IMR-90 (cell line): Measurements from ENCODE around the gene LRRFIP1. TPM values are rescaled to one million over a fixed set of nuclear protein-coding genes. Genes with fewer than 3 reads are reported as not detected.

Experiments
- ATAC-seq: fragments of 200-7000 bp; cut with Tn5 transposase; 2 replicates; pipeline ENCODE4 v1.9.1; 2020; ENCODE audit warnings: low read depth, mild to moderate bottlenecking, moderate library complexity
- BruUV-seq: library from RNA; stranded (reverse); fragments of 400-500 nt; replicated peaks from 2 replicates; lab custom pipeline; 2021; lab: Mats Ljungman, UMichigan
- CTCF ChIA-PET: fragments of 300-600 bp; formaldehyde crosslinking; extraction: SDS; loops from one replicate; lab custom pipeline; 2021; ENCODE audit warnings: antibody characterized with exemption; lab: Yijun Ruan, JAX
- POLR2A ChIA-PET: fragments of 300-600 bp; sonication (Branson Sonifier 250); formaldehyde crosslinking; loops from one replicate; lab custom pipeline; 2022; ENCODE audit warnings: antibody characterized with exemption; ENCODE audit not compliant: unreplicated experiment; lab: Charles Lee
- DNase-seq: peaks from one replicate; pipeline ENCODE4 v3.0.0; 2013
- H2AFZ ChIP-seq: replicated peaks from 2 replicates; pipeline ENCODE3; 2013; ENCODE audit warnings: low read length, mild to moderate bottlenecking; ENCODE audit not compliant: poor library complexity
- H2AK5ac ChIP-seq: 2 replicates; pipeline ENCODE4 v1.6.1; 2013; ENCODE audit warnings: low read depth, low read length, inconsistent platforms
- H2AK9ac ChIP-seq: replicated peaks from 2 replicates; pipeline ENCODE3; 2013; ENCODE audit warnings: mild to moderate bottlenecking, low read depth, low read length, moderate library complexity; ENCODE audit not compliant: poor library complexity
- H2BK120ac ChIP-seq: 2 replicates; pipeline ENCODE4 v1.6.1; 2013; ENCODE audit warnings: low read depth, low read length, inconsistent platforms
- H2BK15ac ChIP-seq: 3 replicates; pipeline ENCODE4 v1.6.1; 2013; ENCODE audit warnings: low read depth, low read length, inconsistent platforms
- H2BK20ac ChIP-seq: 2 replicates; pipeline ENCODE4 v1.6.1; 2013; ENCODE audit warnings: low read depth, mild to moderate bottlenecking, inconsistent platforms, low read length, moderate library complexity
- H2BK5ac ChIP-seq: 2 replicates; pipeline ENCODE4 v1.6.1; 2013; ENCODE audit warnings: mild to moderate bottlenecking, low read depth, low read length, inconsistent platforms; ENCODE audit not compliant: poor library complexity, severe bottlenecking
- H3K14ac ChIP-seq: replicated peaks from 2 replicates; pipeline ENCODE4 v1.6.1; 2013; ENCODE audit warnings: low read depth, low read length, inconsistent platforms
- H3K18ac ChIP-seq: 2 replicates; pipeline ENCODE4 v1.6.1; 2013; ENCODE audit warnings: low read depth, low read length, control low read depth
- H3K23ac ChIP-seq: 2 replicates; pipeline ENCODE4 v1.6.1; 2013; ENCODE audit warnings: low read depth, low read length, inconsistent platforms
- H3K27ac ChIP-seq: 2 replicates; pipeline ENCODE4 v1.5.1; 2013; ENCODE audit warnings: mild to moderate bottlenecking, control low read depth, low read length; ENCODE audit not compliant: insufficient read depth
- H3K27me3 ChIP-seq: 2 replicates; pipeline ENCODE4 v1.6.1; 2013; ENCODE audit warnings: low read length; ENCODE audit not compliant: control insufficient read depth, insufficient read depth
- H3K36me3 ChIP-seq: 2 replicates; pipeline ENCODE4 v1.6.1; 2013; ENCODE audit warnings: low read length, mixed read lengths; ENCODE audit not compliant: control insufficient read depth, insufficient read depth
- H3K4ac ChIP-seq: 2 replicates; pipeline ENCODE4 v1.6.1; 2013; ENCODE audit warnings: low read depth, low read length, inconsistent platforms
- H3K4me1 ChIP-seq: 2 replicates; pipeline ENCODE4 v1.6.1; 2013; ENCODE audit warnings: low read length, mixed read lengths; ENCODE audit not compliant: control insufficient read depth, insufficient read depth
- H3K4me2 ChIP-seq: 2 replicates; pipeline ENCODE4 v1.6.1; 2013; ENCODE audit warnings: low read depth, mild to moderate bottlenecking, control low read depth, low read length, moderate library complexity
- H3K4me3 ChIP-seq: 2 replicates; pipeline ENCODE4 v1.5.1; 2013; ENCODE audit warnings: low read depth, mild to moderate bottlenecking, control low read depth, low read length, moderate library complexity; ENCODE audit not compliant: insufficient read depth
- H3K56ac ChIP-seq: 2 replicates; pipeline ENCODE4 v1.6.1; 2013; ENCODE audit warnings: low read length, inconsistent platforms; ENCODE audit not compliant: insufficient read depth; ENCODE audit errors: extremely low read depth
- H3K79me1 ChIP-seq, 2 experiments: 2 replicates each; pipeline ENCODE4 v1.6.1; 2013; ENCODE audit warnings: low read length in 2 of 2, inconsistent platforms in 1 of 2, low read depth in 1 of 2
- H3K9ac ChIP-seq: 2 replicates; pipeline ENCODE4 v1.6.1; 2013; ENCODE audit warnings: low read depth, low read length, control low read depth
- H3K9me1 ChIP-seq: 2 replicates; pipeline ENCODE4 v1.6.1; 2013; ENCODE audit warnings: low read length, inconsistent platforms; ENCODE audit not compliant: insufficient read depth
- H3K9me3 ChIP-seq: 2 replicates; pipeline ENCODE4 v1.6.1; 2013; ENCODE audit warnings: low read length; ENCODE audit not compliant: control insufficient read depth, insufficient read depth
- H4K20me1 ChIP-seq: 2 replicates; pipeline ENCODE4 v1.6.1; 2013; ENCODE audit warnings: low read length, inconsistent platforms; ENCODE audit not compliant: insufficient read depth
- H4K5ac ChIP-seq: 2 replicates; pipeline ENCODE4 v1.6.1; 2013; ENCODE audit warnings: mild to moderate bottlenecking, low read depth, low read length, control low read depth
- H4K8ac ChIP-seq, 2 experiments: 2 replicates each; pipeline ENCODE4 v1.6.1; 2013; ENCODE audit warnings: low read depth in 2 of 2, low read length in 2 of 2, control low read depth in 1 of 2, inconsistent platforms in 1 of 2
- H4K91ac ChIP-seq: 2 replicates; pipeline ENCODE4 v1.6.1; 2013; ENCODE audit warnings: low read depth, low read length, inconsistent platforms; ENCODE audit not compliant: insufficient read depth
- MAFK ChIP-seq: IDR thresholded peaks from 2 replicates; pipeline ENCODE4 v1.6.1; 2012; ENCODE audit warnings: low read depth, low read length, improper control_type of control experiment
- MAZ ChIP-seq: IDR thresholded peaks from 2 replicates; pipeline ENCODE4 v1.6.1; 2012; ENCODE audit warnings: low read depth, mild to moderate bottlenecking, low read length, improper control_type of control experiment, moderate library complexity, borderline replicate concordance
- MXI1 ChIP-seq: IDR thresholded peaks from 2 replicates; pipeline ENCODE4 v1.6.1; 2012; ENCODE audit warnings: low read depth, mild to moderate bottlenecking, low read length, moderate library complexity, borderline replicate concordance
- POLR2A ChIP-seq: IDR thresholded peaks from 2 replicates; pipeline ENCODE4 v1.6.1; 2012; ENCODE audit warnings: mild to moderate bottlenecking, low read depth, low read length
- RAD21 ChIP-seq: IDR thresholded peaks from 2 replicates; pipeline ENCODE4 v1.6.1; 2012; ENCODE audit warnings: low read length, improper control_type of control experiment
- RCOR1 ChIP-seq: IDR thresholded peaks from 2 replicates; pipeline ENCODE4 v1.6.1; 2012; ENCODE audit warnings: mild to moderate bottlenecking, low read length, improper control_type of control experiment; ENCODE audit not compliant: insufficient replicate concordance
- RFX5 ChIP-seq: IDR thresholded peaks from 2 replicates; pipeline ENCODE4 v1.8.0; 2012; ENCODE audit warnings: low read depth, mild to moderate bottlenecking, low read length, moderate library complexity
- SMC3 ChIP-seq: fragments of 150-350 bp; IDR thresholded peaks from 2 replicates; pipeline ENCODE4 v1.6.1; 2016; ENCODE audit warnings: low read depth, mild to moderate bottlenecking, antibody characterized with exemption, low read length, moderate library complexity
- USF2 ChIP-seq: fragments of 150-350 bp; IDR thresholded peaks from 2 replicates; pipeline ENCODE4 v1.6.1; 2017; ENCODE audit warnings: mild to moderate bottlenecking, antibody characterized with exemption, low read length, low read depth
- WGBS, 2 experiments: methylation state at CpG; one replicate each; pipeline versions ENCODE4 v1.1.5 to v1.1.7; 2013; ENCODE audit warnings: missing lambda C conversion rate in 2 of 2; ENCODE audit not compliant: insufficient read length in 1 of 2; ENCODE audit errors: extremely low coverage in 2 of 2; 5-methylcytosine and 5-hydroxymethylcytosine counted together
- dilution Hi-C: fragments of 300-500 bp; cut with HindIII; formaldehyde crosslinking; loops from one replicate; pipeline ENCODE4 v1.14.3; 2018; ENCODE audit warnings: low sequenced_read_pairs; ENCODE audit not compliant: unreplicated experiment
- in situ Hi-C: fragments of 300-500 bp; cut with MboI; formaldehyde crosslinking; loops from 3 replicates; pipeline ENCODE4 v1.14.3; 2019; ENCODE audit warnings: low sequenced_read_pairs, inconsistent platforms, mixed read lengths
- intact Hi-C: fragments of 100-400 bp; cut with micrococcal nuclease; formaldehyde crosslinking; loops from 2 replicates; pipeline ENCODE4 v1.10.0; 2022
- polyA plus RNA-seq, 3 experiments: library from polyadenylated mRNA; depleted of rRNA; stranded (reverse); fragments of >200 nt; gene quantifications; 2 replicates each; pipeline ENCODE4 v1.2.3, GENCODE V29; 2012; ENCODE audit warnings: low replicate concordance in 1 of 3
- total RNA-seq: library from RNA; depleted of rRNA; stranded (reverse); fragments of >200 nt; gene quantifications from 2 replicates; pipeline ENCODE4 v1.2.3, GENCODE V29; 2012
- TF ChIP-seq, protein P1 (sequence below): conservative IDR thresholded peaks from 2 replicates; pipeline ENCODE4 v1.5.1; 2012; ENCODE audit warnings: mild to moderate bottlenecking, low read depth, low read length, improper control_type of control experiment

LRRFIP1 gene
- total and polyA plus RNA-seq, 2 of the 4 experiments (the other 2 are of a cell fraction): 52.2 to 54.4 TPM

DNA sequence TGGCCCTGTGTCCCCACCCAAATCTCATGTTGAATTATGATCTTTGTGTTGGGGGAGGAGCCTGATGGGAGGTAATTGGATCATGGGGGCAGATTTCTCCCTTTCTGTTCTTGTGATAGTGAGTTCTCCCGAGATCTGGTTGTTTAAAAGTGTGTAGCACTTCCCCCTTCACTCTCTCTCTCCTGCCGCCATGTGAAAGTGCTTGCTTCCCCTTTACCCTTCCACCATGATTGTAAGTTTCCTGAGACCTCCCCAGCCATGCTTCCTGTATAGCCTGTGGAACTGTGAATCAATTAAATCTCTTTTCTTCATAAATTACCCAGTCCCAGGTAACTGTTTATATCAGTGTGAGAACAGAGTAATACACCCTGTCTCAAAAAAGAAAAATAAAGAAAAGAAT is 25.5 kb downstream of the LRRFIP1 start:
- Histone ChIP-seq H4K91ac (no peak overlapping the region), H3K27ac (no peak overlapping the region), H2BK120ac (no peak overlapping the region), H3K4ac (no peak overlapping the region), H3K4me1 (no peaks in the 10 kb centered on the region), H3K4me2 (no peak overlapping the region), H4K5ac (no peak overlapping the region), H2BK15ac (no peak overlapping the region), H3K14ac (no peak overlapping the region), H3K36me3 (peaks cover 5% of the 10 kb centered on the region; the same call in 1 of the 2 replicates), H3K9me3 (peaks cover 5% of the 10 kb centered on the region), H2BK5ac (no peak overlapping the region), H4K20me1 (peaks cover 22% of the 10 kb centered on the region), H2AK5ac (no peak overlapping the region), H3K23ac (no peak overlapping the region), H2AK9ac (no peak overlapping the region), H3K4me3 (no peak overlapping the region), H2BK20ac (no peak overlapping the region), H3K27me3 (no peaks in the 10 kb centered on the region), H3K18ac (no peak overlapping the region), H3K9me1 (peaks cover 3% of the 10 kb centered on the region; the same call in 1 of the 2 replicates), H4K8ac (no peak overlapping the region), H3K56ac (no peak overlapping the region), H3K9ac (no peak overlapping the region), H2AFZ (no peak overlapping the region), H3K79me1 (peaks cover 32 to 69% of the 10 kb centered on the region in 2 experiments)
- CTCF ChIA-PET: no interaction called here
- DNase-seq (no peak), ATAC-seq (no peak)
- POLR2A ChIA-PET: no interaction called here
- intact Hi-C loops (no loop called here), in situ Hi-C loops (no loop called here), dilution Hi-C loops (no loop called here)
- BruUV-seq: no TSS peak
- 80% methylated on average over 1 of the region's 2 CpGs; no CpG with 5 or more reads in 1 of the 2 experiments for WGBS, 2 experiments
- TF ChIP-seq RCOR1 (no peak), SMC3 (no peak), MXI1 (no peak), RAD21 (no peak), POLR2A (no peak), MAZ (no peak), USF2 (no peak), MAFK (no peak), RFX5 (no peak)
- TF ChIP-seq, protein P1, sequence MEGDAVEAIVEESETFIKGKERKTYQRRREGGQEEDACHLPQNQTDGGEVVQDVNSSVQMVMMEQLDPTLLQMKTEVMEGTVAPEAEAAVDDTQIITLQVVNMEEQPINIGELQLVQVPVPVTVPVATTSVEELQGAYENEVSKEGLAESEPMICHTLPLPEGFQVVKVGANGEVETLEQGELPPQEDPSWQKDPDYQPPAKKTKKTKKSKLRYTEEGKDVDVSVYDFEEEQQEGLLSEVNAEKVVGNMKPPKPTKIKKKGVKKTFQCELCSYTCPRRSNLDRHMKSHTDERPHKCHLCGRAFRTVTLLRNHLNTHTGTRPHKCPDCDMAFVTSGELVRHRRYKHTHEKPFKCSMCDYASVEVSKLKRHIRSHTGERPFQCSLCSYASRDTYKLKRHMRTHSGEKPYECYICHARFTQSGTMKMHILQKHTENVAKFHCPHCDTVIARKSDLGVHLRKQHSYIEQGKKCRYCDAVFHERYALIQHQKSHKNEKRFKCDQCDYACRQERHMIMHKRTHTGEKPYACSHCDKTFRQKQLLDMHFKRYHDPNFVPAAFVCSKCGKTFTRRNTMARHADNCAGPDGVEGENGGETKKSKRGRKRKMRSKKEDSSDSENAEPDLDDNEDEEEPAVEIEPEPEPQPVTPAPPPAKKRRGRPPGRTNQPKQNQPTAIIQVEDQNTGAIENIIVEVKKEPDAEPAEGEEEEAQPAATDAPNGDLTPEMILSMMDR: no peak
